HG02763 (cell line): ENCODE measurements around the gene FMNL2.
"Not testable (repeated sequence)": the region's sequence is repeated elsewhere in the genome, so short reads cannot be mapped to it uniquely, and the experiment has no call there.

Source experiments
- ATAC-seq: cut with Tn5 transposase; IDR thresholded peaks from one replicate; pipeline ENCODE4 v1.9.1; 2021; ENCODE audit warnings: mild to moderate bottlenecking, moderate library complexity; ENCODE audit not compliant: unreplicated experiment

FMNL2 gene

GRCh38 chr2:152372438-152372984, 37.5 kb downstream of the FMNL2 start:
- no peak for ATAC-seq

- ATAC-seq = no peak
Observed at GRCh38 chr2:152375174-152375573, 40.2 kb downstream of the FMNL2 start.

GRCh38 chr2:152376385-152376784, 41.4 kb downstream of the FMNL2 start:
- no peak for ATAC-seq

GRCh38 chr2:152376968-152377367, 42.0 kb downstream of the FMNL2 start:
- ATAC-seq = no peak

- no peak for ATAC-seq
Observed at GRCh38 chr2:152379089-152379488, 44.1 kb downstream of the FMNL2 start.

- no peak for ATAC-seq
Observed at GRCh38 chr2:152380261-152381055, 45.5 kb downstream of the FMNL2 start.

- no peak for ATAC-seq
Observed at GRCh38 chr2:152383702-152384101, 48.7 kb downstream of the FMNL2 start.

GRCh38 chr2:152384992-152385391, 50.0 kb downstream of the FMNL2 start:
- ATAC-seq = no peak

- ATAC-seq = no peak
Observed at GRCh38 chr2:152385650-152386049, 50.7 kb downstream of the FMNL2 start.

- no peak for ATAC-seq
Observed at GRCh38 chr2:152386266-152386665, 51.3 kb downstream of the FMNL2 start.

- ATAC-seq = no peak
Observed at GRCh38 chr2:152387041-152387440, 52.1 kb downstream of the FMNL2 start.

GRCh38 chr2:152388269-152388668, 53.3 kb downstream of the FMNL2 start:
- ATAC-seq = not testable (repeated sequence)

GRCh38 chr2:152389483-152389882, 54.5 kb downstream of the FMNL2 start:
- ATAC-seq = no peak

GRCh38 chr2:152390837-152391236, 55.9 kb downstream of the FMNL2 start:
- ATAC-seq = no peak

GRCh38 chr2:152391318-152391717, 56.3 kb downstream of the FMNL2 start:
- no peak for ATAC-seq

GRCh38 chr2:152393377-152393776, 58.4 kb downstream of the FMNL2 start:
- ATAC-seq = no peak

GRCh38 chr2:152394326-152394725, 59.4 kb downstream of the FMNL2 start:
- no peak for ATAC-seq

- no peak for ATAC-seq
Observed at GRCh38 chr2:152395103-152395502, 60.1 kb downstream of the FMNL2 start.

GRCh38 chr2:152395572-152395971, 60.6 kb downstream of the FMNL2 start:
- ATAC-seq = no peak

- no peak for ATAC-seq
Observed at GRCh38 chr2:152396051-152396511, 61.1 kb downstream of the FMNL2 start.

- ATAC-seq = no peak
Observed at GRCh38 chr2:152396763-152397162, 61.8 kb downstream of the FMNL2 start.

GRCh38 chr2:152399003-152399402, 64.0 kb downstream of the FMNL2 start:
- no peak for ATAC-seq
